OCI-LY3 (cell line): ENCODE measurements around the gene PLA2G4A.
A peak's percentile ranks its signal among the peaks of the same experiment; 100 is the strongest.

Experiments
- H2AFZ ChIP-seq: fragments of 200-600, 300-600 bp; shearing (Covaris generic); 2 replicates; pipeline ENCODE4 v1.6.0; 2014; ENCODE audit warnings: antibody characterized with exemption, low read depth, low read length
- H3K27ac ChIP-seq: fragments of 200-600, 300-600 bp; sonication (generic); 2 replicates; pipeline ENCODE4 v1.5.1; 2014; ENCODE audit warnings: mild to moderate bottlenecking, low read length, moderate library complexity, mixed read lengths
- H3K27me3 ChIP-seq: fragments of 200-600, 300-600 bp; sonication (generic); 2 replicates; pipeline ENCODE4 v1.6.1; 2014; ENCODE audit warnings: low read depth, low read length, mixed read lengths
- H3K36me3 ChIP-seq: fragments of 200-600, 300-600 bp; sonication (generic); replicated peaks from 2 replicates; pipeline ENCODE3; 2014; ENCODE audit warnings: low read depth, low read length, mixed read lengths
- H3K4me1 ChIP-seq: fragments of 300-600, 200-600 bp; sonication (generic); 2 replicates; pipeline ENCODE4 v1.6.1; 2014; ENCODE audit warnings: low read length, mixed read lengths
- H3K4me2 ChIP-seq: fragments of 200-600, 300-600 bp; sonication (generic); 2 replicates; pipeline ENCODE4 v1.6.1; 2014; ENCODE audit warnings: low read length, mixed read lengths
- H3K4me3 ChIP-seq: fragments of 300-600, 200-600 bp; sonication (generic); 2 replicates; pipeline ENCODE4 v1.5.1; 2014; ENCODE audit warnings: antibody characterized with exemption, mild to moderate bottlenecking, low read length, moderate library complexity
- H3K79me2 ChIP-seq: fragments of 300-600, 200-600 bp; shearing (Covaris generic); 2 replicates; pipeline ENCODE4 v1.6.1; 2014; ENCODE audit warnings: mild to moderate bottlenecking, low read length, mixed read lengths
- H3K9ac ChIP-seq: fragments of 300-600, 200-600 bp; shearing (Covaris generic); 2 replicates; pipeline ENCODE4 v1.6.0; 2014; ENCODE audit warnings: mild to moderate bottlenecking, low read length, moderate library complexity
- H3K9me3 ChIP-seq: fragments of 200-600, 300-600 bp; shearing (Covaris generic); 2 replicates; pipeline ENCODE4 v1.6.1; 2014; ENCODE audit warnings: low read length, mixed read lengths; ENCODE audit not compliant: insufficient read depth
- H4K20me1 ChIP-seq: fragments of 200-600, 300-600 bp; sonication (generic); 2 replicates; pipeline ENCODE4 v1.6.1; 2016; ENCODE audit warnings: low read length, mixed read lengths; ENCODE audit not compliant: insufficient read depth
- CTCF ChIP-seq: fragments of 200-600, 300-600 bp; sonication (generic); IDR thresholded peaks from 2 replicates; pipeline ENCODE4 v1.5.1; 2014; ENCODE audit warnings: antibody characterized with exemption, low read length, low read depth
- EZH2phosphoT487 ChIP-seq: fragments of 200-600 bp; shearing (Covaris generic); IDR thresholded peaks from 2 replicates; pipeline ENCODE4 v1.6.1; 2018; ENCODE audit warnings: antibody characterized with exemption, mixed run types, low read depth

The PLA2G4A gene

GRCh38 chr1:186976700-186977099 is 148.0 kb downstream of the PLA2G4A start:
- Histone ChIP-seq H3K36me3 (no peaks in the 10 kb centered on the region), H3K4me2 (no peak overlapping the region), H4K20me1 (no peaks in the 10 kb centered on the region), H3K9ac (no peak overlapping the region), H3K4me1 (peaks cover 22% of the 10 kb centered on the region), H3K27ac (no peak overlapping the region), H3K27me3 (no peaks in the 10 kb centered on the region), H3K4me3 (no peak overlapping the region), H3K79me2 (no peaks in the 10 kb centered on the region), H3K9me3 (no peaks in the 10 kb centered on the region), H2AFZ (no peak overlapping the region)
- TF ChIP-seq CTCF: peak; percentile 8; the same call in 1 of the 2 replicates
- no peak for TF ChIP-seq EZH2phosphoT487

GRCh38 chr1:186977266-186977957 is 148.7 kb downstream of the PLA2G4A start:
- no peaks in the 10 kb centered on the region for H3K36me3 ChIP-seq
- H3K4me3 ChIP-seq: peak overlapping the region; percentile 7; the same call in 1 of the 2 replicates
- no peaks in the 10 kb centered on the region for H3K79me2 ChIP-seq
- H2AFZ ChIP-seq: no peak overlapping the region
- H3K4me2 ChIP-seq: peak overlapping the region; percentile 54
- no peak for TF ChIP-seq CTCF
- TF ChIP-seq EZH2phosphoT487: no peak
- peaks cover 22% of the 10 kb centered on the region for H3K4me1 ChIP-seq
- H3K27me3 ChIP-seq: no peaks in the 10 kb centered on the region
- no peak overlapping the region for H3K9ac ChIP-seq
- H3K27ac ChIP-seq: no peak overlapping the region
- H4K20me1 ChIP-seq: no peaks in the 10 kb centered on the region
- H3K9me3 ChIP-seq: no peaks in the 10 kb centered on the region

GRCh38 chr1:186978596-186979556 is 150.1 kb downstream of the PLA2G4A start:
- peak overlapping the region; percentile 19; the same call in 1 of the 2 replicates for H3K27ac ChIP-seq

More at GRCh38 chr1:186978596-186979556, 150.1 kb downstream of the PLA2G4A start:
- H3K9ac ChIP-seq: no peak overlapping the region; the same call in 1 of the 2 replicates
- no peaks in the 10 kb centered on the region for H3K36me3 ChIP-seq
- H3K4me1 ChIP-seq: peaks cover 22% of the 10 kb centered on the region
- no peaks in the 10 kb centered on the region for H3K27me3 ChIP-seq
- peak overlapping the region; percentile 54 for H3K4me2 ChIP-seq
- H3K79me2 ChIP-seq: no peaks in the 10 kb centered on the region
- H3K9me3 ChIP-seq: no peaks in the 10 kb centered on the region
- H4K20me1 ChIP-seq: no peaks in the 10 kb centered on the region
- no peak overlapping the region for H2AFZ ChIP-seq
- H3K4me3 ChIP-seq: peak overlapping the region; percentile 7
- TF ChIP-seq CTCF: no peak
- TF ChIP-seq EZH2phosphoT487: no peak
